Measurements from ENCODE around the gene FIGNL2.

GRCh38 chr12:51855586-51856428, 7.3 kb upstream of the FIGNL2 start:
- TF ChIP-seq CTCF (IDR thresholded peaks at IDR 0.05; ENCODE audit: insufficient read depth, low read depth, low read length) (no peak), EZH2 (IDR thresholded peaks at IDR 0.05; ENCODE audit: insufficient read depth, low read length) (no peak)
